PC-3 (cell line): ENCODE measurements around the gene OR4D1.

ENCODE experiments used
- CTCF ChIP-seq: fragments of 300-600 bp; sonication (generic); conservative IDR thresholded peaks from 2 replicates; pipeline ENCODE4 v1.5.1; 2017; ENCODE audit warnings: antibody characterized with exemption, low read depth, mild to moderate bottlenecking, low read length
- EZH2 ChIP-seq: fragments of 300-600 bp; sonication (generic); IDR thresholded peaks from one replicate; pipeline ENCODE4 v1.6.1; 2017; ENCODE audit warnings: antibody characterized with exemption, mild to moderate bottlenecking, low read length; ENCODE audit not compliant: unreplicated experiment
- EZH2phosphoT487 ChIP-seq: fragments of 300-600 bp; sonication (generic); IDR thresholded peaks from 2 replicates; pipeline ENCODE4 v1.6.1; 2018; ENCODE audit warnings: mild to moderate bottlenecking, antibody characterized with exemption, low read length, borderline replicate concordance

- TF ChIP-seq CTCF: no peak
- TF ChIP-seq EZH2: no peak
- TF ChIP-seq EZH2phosphoT487: no peak
These were observed 43.2 kb downstream of the OR4D1 start for GRCh38 chr17:58191241-58191896.
